K562 (cell line): ENCODE data around the gene ZNF106. TPM values are rescaled to one million over a fixed set of nuclear protein-coding genes. Genes with fewer than 3 reads are reported as not detected.

Experiments used
- ATAC-seq: fragments of 200-7000 bp; cut with Tn5 transposase; 3 replicates; pipeline ENCODE4 v1.9.1; 2020; ENCODE audit warnings: moderate library complexity
- BruUV-seq: library from RNA; stranded (reverse); fragments of 400-500 nt; replicated peaks from 2 replicates; lab custom pipeline; 2021; lab: Mats Ljungman, UMichigan
- CTCF ChIA-PET: fragments of 300-600 bp; formaldehyde crosslinking; extraction: SDS; loops from one replicate; lab custom pipeline; 2021; ENCODE audit warnings: low intra/inter-chr PET ratio; lab: Yijun Ruan, JAX
- POLR2A ChIA-PET: fragments of 300-600, 350-650 bp; sonication (Branson Sonifier 250); formaldehyde crosslinking; extraction: SDS; loops from one replicate; lab custom pipeline; 2021; ENCODE audit warnings: antibody characterized with exemption, inconsistent platforms; lab: Yijun Ruan, JAX
- DNase-seq, 4 experiments: peaks; one replicate each; pipeline versions ENCODE4 v3.0.0 to v3.0.0-alpha.2; 2011 to 2018; ENCODE audit warnings: low spot score in 3 of 4, mixed read lengths in 3 of 4; ENCODE audit errors: extremely low read depth in 1 of 4
- FAIRE-seq: peaks from 2 replicates; lab custom pipeline; 2011; peaks lifted over from hg19 to GRCh38; lab: Jason Lieb, UNC
- H2AFZ ChIP-seq: 2 replicates; pipeline ENCODE4 v1.6.0; 2011; ENCODE audit warnings: low read depth, low read length, control low read depth, inconsistent platforms
- H3K27ac ChIP-seq: fragments of 200-600 bp; 3 replicates; pipeline ENCODE4 v1.8.0; 2011; ENCODE audit warnings: low read depth, mild to moderate bottlenecking, control low read depth, inconsistent platforms, low read length, moderate library complexity, mixed read lengths; ENCODE audit errors: extremely low read depth
- H3K27me3 ChIP-seq, 2 experiments: fragments of 300-600 bp in 1 of 2; 2 replicates in 1 of 2; 3 replicates in 1 of 2; pipeline versions ENCODE4 v1.6.0 to v1.8.0; 2011; ENCODE audit warnings: inconsistent platforms in 2 of 2, low read length in 2 of 2, mild to moderate bottlenecking in 1 of 2, mixed read lengths in 1 of 2, moderate library complexity in 1 of 2; ENCODE audit not compliant: control insufficient read depth in 2 of 2, insufficient read depth in 2 of 2
- H3K36me3 ChIP-seq: fragments of 300-600 bp; 3 replicates; pipeline ENCODE4 v1.8.0; 2011; ENCODE audit warnings: mild to moderate bottlenecking, low read length, inconsistent platforms; ENCODE audit not compliant: control insufficient read depth, insufficient read depth
- H3K4me1 ChIP-seq, 2 experiments: fragments of 200-600 bp in 1 of 2; replicated peaks in 1 of 2; 2 replicates in 1 of 2; 3 replicates in 1 of 2; pipeline versions ENCODE4 v1.5.1 to v1.8.0; 2011; ENCODE audit warnings: inconsistent platforms in 2 of 2, low read length in 2 of 2, mild to moderate bottlenecking in 1 of 2, mixed read lengths in 1 of 2, moderate library complexity in 1 of 2; ENCODE audit not compliant: control insufficient read depth in 2 of 2, insufficient read depth in 2 of 2
- H3K4me2 ChIP-seq: 2 replicates; pipeline ENCODE4 v1.6.1; 2011; ENCODE audit warnings: low read length, control low read depth, inconsistent platforms, mixed read lengths; ENCODE audit not compliant: insufficient read depth
- H3K4me3 ChIP-seq: fragments of 200-600 bp; sonication (generic), shearing (Covaris generic); 2 replicates; pipeline ENCODE4 v1.5.1; 2016; ENCODE audit warnings: control low read depth, inconsistent platforms
- H3K79me2 ChIP-seq: fragments of 200-600 bp; 3 replicates; pipeline ENCODE4 v1.8.0; 2011; ENCODE audit warnings: low read length, inconsistent platforms; ENCODE audit not compliant: control insufficient read depth, insufficient read depth
- H3K9ac ChIP-seq, 2 experiments: 2 replicates each; pipeline versions ENCODE4 v1.6.0 to v1.6.1; 2011; ENCODE audit warnings: low read depth in 2 of 2, low read length in 2 of 2, control low read depth in 1 of 2, inconsistent platforms in 1 of 2, mild to moderate bottlenecking in 1 of 2, mixed read lengths in 1 of 2; ENCODE audit not compliant: insufficient read depth in 1 of 2
- H3K9me1 ChIP-seq: one replicate; pipeline ENCODE4 v1.6.0; 2011; ENCODE audit warnings: inconsistent platforms, mild to moderate bottlenecking, low read length, moderate library complexity; ENCODE audit not compliant: control insufficient read depth, insufficient read depth
- H3K9me3 ChIP-seq: replicated peaks from 2 replicates; pipeline ENCODE4 v1.5.1; 2011; ENCODE audit warnings: low read depth, low read length, inconsistent platforms; ENCODE audit not compliant: control insufficient read depth, insufficient read depth
- H4K20me1 ChIP-seq: replicated peaks from 2 replicates; pipeline ENCODE4 v1.6.1; 2011; ENCODE audit warnings: low read length, inconsistent platforms, mixed read lengths; ENCODE audit not compliant: control insufficient read depth, insufficient read depth
- ESRRA ChIP-seq: fragments of 450-650 bp; IDR thresholded peaks from 2 replicates; pipeline ENCODE4 v1.6.1; 2014; ENCODE audit warnings: low read depth, mild to moderate bottlenecking, moderate library complexity, borderline replicate concordance
- FOXA3 ChIP-seq, 2 experiments: fragments of 450-650 bp in 1 of 2; sonication (generic) in 1 of 2; formaldehyde crosslinking; IDR thresholded peaks in 1 of 2; conservative IDR thresholded peaks in 1 of 2; 2 replicates each; pipeline versions ENCODE4 v1.4.0 to v1.8.0; 2020 to 2022; ENCODE audit warnings: mild to moderate bottlenecking in 2 of 2, missing genetic modification reagents in 1 of 2
- FOXM1 ChIP-seq, 2 experiments: fragments of 450-650 bp in 1 of 2; sonication (generic) in 1 of 2; formaldehyde crosslinking in 1 of 2; IDR thresholded peaks; 2 replicates each; pipeline versions ENCODE4 v1.6.1 to v1.9.0; 2017 to 2022; ENCODE audit warnings: low read depth in 2 of 2, mild to moderate bottlenecking in 2 of 2, missing genetic modification reagents in 1 of 2, moderate library complexity in 1 of 2
- HMGN3 ChIP-seq: IDR thresholded peaks from 2 replicates; pipeline ENCODE4 v1.6.1; 2011; ENCODE audit warnings: borderline replicate concordance, low read depth, mild to moderate bottlenecking, mixed read lengths, low read length; ENCODE audit not compliant: insufficient read length; ENCODE audit errors: extremely low read depth
- MEIS2 ChIP-seq: fragments of 450-650 bp; IDR thresholded peaks from 2 replicates; pipeline ENCODE4 v1.6.1; 2014; ENCODE audit warnings: mild to moderate bottlenecking; ENCODE audit not compliant: partially characterized antibody
- NFE2 ChIP-seq: IDR thresholded peaks from 2 replicates; pipeline ENCODE4 v1.6.1; 2014; ENCODE audit warnings: antibody characterized with exemption, low read depth
- PHF8 ChIP-seq: fragments of 200-600 bp; sonication (generic); IDR thresholded peaks from 2 replicates; pipeline ENCODE4 v1.6.1; 2012; ENCODE audit warnings: mixed run types, mild to moderate bottlenecking, inconsistent platforms, low read length, moderate library complexity, borderline replicate concordance
- SOX6 ChIP-seq: fragments of 450-650 bp; IDR thresholded peaks from 2 replicates; pipeline ENCODE4 v1.6.1; 2014; ENCODE audit warnings: mild to moderate bottlenecking
- TOE1 ChIP-seq, 2 experiments: fragments of 450-650 bp in 1 of 2; sonication (generic) in 1 of 2; formaldehyde crosslinking in 1 of 2; IDR thresholded peaks; 2 replicates each; pipeline versions ENCODE4 v1.7.1 to v1.8.0; 2016 to 2022; ENCODE audit warnings: borderline replicate concordance in 2 of 2, mild to moderate bottlenecking in 2 of 2, antibody characterized with exemption in 1 of 2, inconsistent platforms in 1 of 2, low read depth in 1 of 2, missing genetic modification reagents in 1 of 2, moderate library complexity in 1 of 2
- ZNF609 ChIP-seq: sonication (generic); formaldehyde crosslinking; IDR thresholded peaks from 2 replicates; pipeline ENCODE4 v1.8.1; 2023; ENCODE audit warnings: missing genetic modification reagents, mild to moderate bottlenecking, borderline replicate concordance
- ZNF668 ChIP-seq: fragments of 250-450 bp; sonication (Bioruptor Pico); IDR thresholded peaks from 2 replicates; pipeline ENCODE4 v1.8.0; 2022; ENCODE audit warnings: mild to moderate bottlenecking, inconsistent platforms
- ZNF766 ChIP-seq: fragments of 200-800 bp; sonication (Bioruptor generic); conservative IDR thresholded peaks from 2 replicates; pipeline ENCODE4 v1.6.1; 2016; ENCODE audit warnings: missing genetic modification characterization, missing compliant biosample characterization
- WGBS: fragments of 100-300 bp; shearing (Covaris generic); methylation state at CpG from one replicate; pipeline ENCODE4 v1.1.6; 2016; ENCODE audit warnings: low coverage, mixed read lengths; ENCODE audit not compliant: insufficient coverage; ENCODE audit errors: missing lambda C conversion rate; 5-methylcytosine and 5-hydroxymethylcytosine counted together
- in situ Hi-C: fragments of 300-500 bp; cut with MboI; formaldehyde crosslinking; loops from 4 replicates; pipeline ENCODE4 v1.15.0; 2018; ENCODE audit warnings: inconsistent platforms, mixed read lengths
- intact Hi-C: fragments of 100-400 bp; cut with micrococcal nuclease; formaldehyde crosslinking; loops from 2 replicates; pipeline ENCODE4 v1.14.2; 2022
- polyA plus RNA-seq, 8 experiments: library from polyadenylated mRNA; depleted of rRNA in 4 of 8; stranded (reverse) in 5 of 8; unstranded in 3 of 8; fragments of >200 nt; fragmentation: Nextera tagmentation in 2 of 8; fragmentation: Illumina TruSeq in 1 of 8; extraction: Ambion mirVana in 2 of 8; extraction: Trizol in 1 of 8; gene quantifications; 2 replicates each; pipeline versions ENCODE4 v1.2.1 to v1.2.3, GENCODE V29; 2011 to 2014; ENCODE audit warnings: inconsistent platforms in 1 of 8, missing spikeins in 1 of 8
- total RNA-seq, 7 experiments: library from RNA; depleted of rRNA in 6 of 7; stranded (reverse); fragments of >200 nt in 6 of 7; fragmentation: Illumina TruSeq in 2 of 7; extraction: Trizol in 2 of 7; gene quantifications; 2 replicates each; pipeline versions ENCODE4 v1.2.1 to v1.2.3, GENCODE V29; 2011 to 2021; ENCODE audit warnings: low replicate concordance in 1 of 7
- TF ChIP-seq, protein P1 (sequence below): fragments of 450-650 bp; IDR thresholded peaks from 2 replicates; pipeline ENCODE4 v1.6.1; 2016; ENCODE audit warnings: low read depth, mild to moderate bottlenecking, moderate library complexity

Gene ZNF106
- total and polyA plus RNA-seq, 9 of the 15 experiments (the other 6 are each of a cell fraction or from before 2014, with no cell fraction given), result 14.4 to 55.3 (median 33.7) TPM

GRCh38 chr15:42378011-42378410 lies 112.9 kb downstream of the ZNF106 start (continued):
- peak; percentile 63 to 78; a peak in 2 of 4 replicates for TF ChIP-seq FOXA3 (CRISPR knock-in tag; conservative IDR thresholded peaks at IDR 0.05 in 1 of 2, IDR thresholded peaks at IDR 0.05 in 1 of 2)

DNA sequence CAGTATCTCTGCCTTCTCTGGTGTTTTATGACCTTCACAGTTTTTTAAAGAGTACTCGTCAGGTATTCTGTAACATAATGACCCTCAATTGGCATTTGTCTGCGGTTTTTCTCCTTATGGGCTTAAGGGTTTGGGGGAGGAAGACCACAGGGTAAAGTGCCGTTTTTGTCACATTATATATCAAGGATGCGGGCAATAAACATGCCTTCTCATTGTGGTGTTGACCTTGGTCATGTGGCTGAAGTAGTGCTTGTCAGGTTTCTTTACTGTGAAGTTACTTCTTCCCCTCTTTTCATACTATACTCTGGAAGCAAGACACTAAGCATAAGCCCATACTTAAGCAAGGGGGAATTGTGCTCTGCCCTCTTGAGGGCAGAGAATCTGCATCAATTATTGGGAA lies 115.0 kb downstream of the ZNF106 start:
- in situ Hi-C loops (no loop called here), intact Hi-C loops (no loop called here)
- Histone ChIP-seq H3K36me3 (no peaks in the 10 kb centered on the region), H2AFZ (no peak overlapping the region), H3K27me3 (no peaks in the 10 kb centered on the region), H3K9ac (no peak overlapping the region), H3K4me1 (no peaks in the 10 kb centered on the region), H3K79me2 (no peaks in the 10 kb centered on the region), H3K27ac (no peak overlapping the region), H3K4me2 (no peak overlapping the region), H3K9me1 (no peaks in the 10 kb centered on the region), H3K9me3 (no peaks in the 10 kb centered on the region), H3K4me3 (no peak overlapping the region), H4K20me1 (no peaks in the 10 kb centered on the region)
- no peak for DNase-seq
- POLR2A ChIA-PET, result interaction anchor here (1.1 to 1.7 kb wide), 2 partner anchors 9 to 12 kb away, joined by 3 to 5 read pairs; no protein-coding TSS in a partner anchor
- CTCF ChIA-PET, result no interaction called here
- ATAC-seq, result no peak
- TF ChIP-seq ZNF766 (peak; percentile 84), NFE2 (peak; percentile 59), FOXM1 (IDR thresholded peaks at IDR 0.05; ENCODE audit: low read depth) (no peak), FOXM1 (CRISPR knock-in tag; IDR thresholded peaks at IDR 0.05; ENCODE audit: low read depth) (no peak), ZNF668 (CRISPR knock-in tag) (no peak), PHF8 (no peak), ZNF609 (CRISPR knock-in tag) (no peak), ESRRA (peak; percentile 65; the same call in 1 of the 2 replicates), TOE1 (IDR thresholded peaks at IDR 0.05; ENCODE audit: borderline replicate concordance) (no peak), TOE1 (CRISPR knock-in tag; IDR thresholded peaks at IDR 0.05; ENCODE audit: borderline replicate concordance, low read depth) (no peak), HMGN3 (no peak), MEIS2 (peak; percentile 20), SOX6 (peak; percentile 18; the same call in 1 of the 2 replicates)
- TF ChIP-seq, protein P1, sequence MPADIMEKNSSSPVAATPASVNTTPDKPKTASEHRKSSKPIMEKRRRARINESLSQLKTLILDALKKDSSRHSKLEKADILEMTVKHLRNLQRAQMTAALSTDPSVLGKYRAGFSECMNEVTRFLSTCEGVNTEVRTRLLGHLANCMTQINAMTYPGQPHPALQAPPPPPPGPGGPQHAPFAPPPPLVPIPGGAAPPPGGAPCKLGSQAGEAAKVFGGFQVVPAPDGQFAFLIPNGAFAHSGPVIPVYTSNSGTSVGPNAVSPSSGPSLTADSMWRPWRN, result peak; percentile 55; the same call in 1 of the 2 replicates
- no TSS peak for BruUV-seq
- 6% methylated on average over 4 of the region's 4 CpGs for WGBS
- FAIRE-seq, result no peak
